ENCODE measurements around the gene ELSPBP1.

GRCh38 chr19:48004236-48004635 is 9.8 kb downstream of the ELSPBP1 start:
- TF ChIP-seq GATA1 (IDR thresholded peaks at IDR 0.05; ENCODE audit: low read depth, low read length): no peak
- no peak for TF ChIP-seq POLR2A (IDR thresholded peaks at IDR 0.05; ENCODE audit: low read length)
